HG02970 (cell line): ENCODE results near the gene CARS2.
A peak's percentile ranks its signal among the peaks of the same experiment; 100 is the strongest.
"Not testable (repeated sequence)": the region's sequence is repeated elsewhere in the genome, so short reads cannot be mapped to it uniquely, and the experiment has no call there.

Experiments
- ATAC-seq: cut with Tn5 transposase; IDR thresholded peaks from one replicate; pipeline ENCODE4 v1.9.1; 2021; ENCODE audit warnings: mild to moderate bottlenecking, moderate library complexity, moderate number of reproducible peaks; ENCODE audit not compliant: unreplicated experiment, low FRiP score

CARS2 gene

GRCh38 chr13:110626521-110626920, 79.4 kb downstream of the CARS2 start:
- ATAC-seq = no peak

- ATAC-seq = no peak
Measured at GRCh38 chr13:110625771-110626321, 80.1 kb downstream of the CARS2 start.

GRCh38 chr13:110624766-110625756, 80.9 kb downstream of the CARS2 start:
- ATAC-seq = no peak

- no peak for ATAC-seq
Measured at GRCh38 chr13:110620596-110620995, 85.3 kb downstream of the CARS2 start.

- no peak for ATAC-seq
Measured at GRCh38 chr13:110618780-110619179, 87.1 kb downstream of the CARS2 start.

GRCh38 chr13:110618167-110618566, 87.7 kb downstream of the CARS2 start:
- ATAC-seq = no peak

- no peak for ATAC-seq
Measured at GRCh38 chr13:110617321-110618072, 88.4 kb downstream of the CARS2 start.

GRCh38 chr13:110616103-110617101, 89.5 kb downstream of the CARS2 start:
- ATAC-seq = peak; percentile 35

GRCh38 chr13:110615322-110616102, 90.4 kb downstream of the CARS2 start, which contains the start of gene NAXD:
Gene NAXD (plus strand): TSS chr13:110615545. CDS start chr13:110615602, 57 bp downstream.
- ATAC-seq = peak; percentile 50

- ATAC-seq = no peak
Measured at GRCh38 chr13:110615005-110615321, 91.0 kb downstream of the CARS2 start.

GRCh38 chr13:110610955-110611595, 94.8 kb downstream of the CARS2 start:
- ATAC-seq = no peak

GRCh38 chr13:110607675-110608224, 98.2 kb downstream of the CARS2 start:
- ATAC-seq = no peak

- ATAC-seq = not testable (repeated sequence)
Measured at GRCh38 chr13:110606281-110606680, 99.6 kb downstream of the CARS2 start.

GRCh38 chr13:110605132-110605531, 100.8 kb downstream of the CARS2 start:
- no peak for ATAC-seq

- ATAC-seq = no peak
Measured at GRCh38 chr13:110600980-110601379, 104.9 kb downstream of the CARS2 start.

- no peak for ATAC-seq
Measured at GRCh38 chr13:110600261-110600819, 105.6 kb downstream of the CARS2 start.

- no peak for ATAC-seq
Measured at GRCh38 chr13:110597041-110597689, 108.8 kb downstream of the CARS2 start.
